ENCODE measurements around the gene NUP205.

DNA sequence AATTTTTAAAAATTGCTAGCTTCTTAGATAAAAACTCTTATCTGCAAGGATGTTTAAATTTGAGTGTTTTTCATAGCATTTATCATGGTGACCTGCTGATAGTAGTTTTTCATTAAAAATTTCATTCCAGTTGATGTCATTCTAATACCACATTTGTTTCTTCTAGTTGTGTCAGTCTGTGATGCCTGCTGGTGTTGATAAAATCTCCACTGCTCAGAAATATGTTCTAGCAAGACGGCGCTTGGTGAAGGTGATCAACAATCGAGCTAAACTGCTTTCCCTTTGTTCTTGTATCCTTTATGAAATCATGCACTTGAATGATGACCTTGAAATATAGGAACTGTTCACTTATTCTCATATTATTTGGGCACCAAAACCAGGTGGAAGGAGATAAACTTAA, 87.0 kb downstream of the NUP205 start:
- TF ChIP-seq, protein P1, sequence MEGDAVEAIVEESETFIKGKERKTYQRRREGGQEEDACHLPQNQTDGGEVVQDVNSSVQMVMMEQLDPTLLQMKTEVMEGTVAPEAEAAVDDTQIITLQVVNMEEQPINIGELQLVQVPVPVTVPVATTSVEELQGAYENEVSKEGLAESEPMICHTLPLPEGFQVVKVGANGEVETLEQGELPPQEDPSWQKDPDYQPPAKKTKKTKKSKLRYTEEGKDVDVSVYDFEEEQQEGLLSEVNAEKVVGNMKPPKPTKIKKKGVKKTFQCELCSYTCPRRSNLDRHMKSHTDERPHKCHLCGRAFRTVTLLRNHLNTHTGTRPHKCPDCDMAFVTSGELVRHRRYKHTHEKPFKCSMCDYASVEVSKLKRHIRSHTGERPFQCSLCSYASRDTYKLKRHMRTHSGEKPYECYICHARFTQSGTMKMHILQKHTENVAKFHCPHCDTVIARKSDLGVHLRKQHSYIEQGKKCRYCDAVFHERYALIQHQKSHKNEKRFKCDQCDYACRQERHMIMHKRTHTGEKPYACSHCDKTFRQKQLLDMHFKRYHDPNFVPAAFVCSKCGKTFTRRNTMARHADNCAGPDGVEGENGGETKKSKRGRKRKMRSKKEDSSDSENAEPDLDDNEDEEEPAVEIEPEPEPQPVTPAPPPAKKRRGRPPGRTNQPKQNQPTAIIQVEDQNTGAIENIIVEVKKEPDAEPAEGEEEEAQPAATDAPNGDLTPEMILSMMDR (IDR thresholded peaks at IDR 0.05), result no peak
- TF ChIP-seq POLR2A (IDR thresholded peaks at IDR 0.05), result no peak

Data from adrenal gland (tissue), 5 donors.